ENCODE results near the gene LZTS3. TPM values are rescaled to one million over a fixed set of nuclear protein-coding genes. Genes with fewer than 3 reads are reported as not detected.

Gene LZTS3
- total and polyA plus RNA-seq, 2 of the 13 experiments (the other 11 are each of a cell fraction or from before 2014, with no cell fraction given): 10.1 to 31.3 TPM

- Histone ChIP-seq H3K27ac (ENCODE audit: extremely low read length, insufficient read depth, low read length) (no peak overlapping the region), H2AFZ (ENCODE audit: low read length) (no peak overlapping the region), H3K4me1 (ENCODE audit: insufficient read depth, low read length) (peaks cover 45% of the 10 kb centered on the region), H3K36me3 (replicated peaks in 1 of 2; ENCODE audit: control insufficient read depth in 1 of 2, insufficient read depth in 2 of 2, low read length in 2 of 2) (peaks cover 0 to 8% of the 10 kb centered on the region in 2 experiments; a peak in 1 of 5 replicates), H3K27me3 (ENCODE audit: control insufficient read depth in 1 of 2, insufficient read depth in 2 of 2, low read length in 2 of 2) (no peaks in the 10 kb centered on the region), H3K9ac (ENCODE audit: insufficient read depth, low read depth, low read length) (no peak overlapping the region), H3K79me2 (ENCODE audit: insufficient read depth, low read length) (no peaks in the 10 kb centered on the region), H3K4me2 (ENCODE audit: low read depth, low read length) (no peak overlapping the region), H3K4me3 (replicated peaks in 1 of 3; ENCODE audit: insufficient read depth in 1 of 3, low read depth in 2 of 3, low read length in 3 of 3) (no peak overlapping the region), H3K9me3 (ENCODE audit: low read length) (no peaks in the 10 kb centered on the region), H4K20me1 (ENCODE audit: insufficient read depth, low read length) (no peaks in the 10 kb centered on the region)
- ChIA-PET POLR2A (interaction anchor here (0.6 kb wide), 1 partner anchor 38 kb away, joined by 3 read pairs; no protein-coding TSS in a partner anchor), CTCF (ENCODE audit: low intra/inter-chr PET ratio, low total read pairs) (interaction anchor here (1.0 to 5.3 kb wide), 5 partner anchors 11 to 62 kb away, joined by 3 to 47 read pairs (median 4); no protein-coding TSS in a partner anchor)
- BruUV-seq (replicated peaks): no TSS peak
- peak; percentile 72 for DNase-seq (ENCODE audit: low spot score)
- intact Hi-C loops (cut with micrococcal nuclease; ENCODE audit: unreplicated experiment) (loop anchor here (1.0 to 5.0 kb wide), 3 partner anchors 12 to 61 kb away; no protein-coding TSS in a partner anchor), in situ Hi-C loops (cut with HindIII; ENCODE audit: extremely low pct_ligation_motif_present, low pct_unique_long_range_greater_than_20kb) (loop anchor here (10.0 kb wide), 1 partner anchor 61 kb away; no protein-coding TSS in a partner anchor)
- 56% methylated on average over 28 of the region's 30 CpGs for WGBS (ENCODE audit: low lambda C conversion rate)
- peak; percentile 73 for FAIRE-seq
- ATAC-seq: peak; percentile 62
- TF ChIP-seq CTCF (CRISPR knock-in tag; IDR thresholded peaks at IDR 0.05) (peak; percentile 89), BCLAF1 (IDR thresholded peaks at IDR 0.05) (no peak), YY1 (IDR thresholded peaks at IDR 0.05; ENCODE audit: insufficient read depth, insufficient replicate concordance, low read depth, low read length) (peak; percentile 35), HOXD1 (CRISPR knock-in tag; IDR thresholded peaks at IDR 0.05) (peak; percentile 56; the same call in 1 of the 2 replicates), ARNTL (CRISPR knock-in tag; IDR thresholded peaks at IDR 0.05) (0 out of 2 replicates have a peak, but pooled peaks have one; percentile 34), KMT2B (CRISPR knock-in tag; IDR thresholded peaks at IDR 0.05) (no peak), ZNF556 (CRISPR knock-in tag; IDR thresholded peaks at IDR 0.05; ENCODE audit: borderline replicate concordance) (peak; percentile 87), HOXA9 (CRISPR knock-in tag; IDR thresholded peaks at IDR 0.05; ENCODE audit: borderline replicate concordance) (no peak), ZBTB7A (CRISPR knock-in tag; IDR thresholded peaks at IDR 0.05) (no peak), NCOA1 (CRISPR knock-in tag; IDR thresholded peaks at IDR 0.05) (0 out of 2 replicates have a peak, but pooled peaks have one; percentile 69), ZNF292 (CRISPR knock-in tag; IDR thresholded peaks at IDR 0.05; ENCODE audit: borderline replicate concordance, low read depth) (0 out of 2 replicates have a peak, but pooled peaks have one; percentile 14), HMGXB4 (CRISPR knock-in tag; IDR thresholded peaks at IDR 0.05; ENCODE audit: borderline replicate concordance in 1 of 2, low read depth in 1 of 2) (peak; percentile 41 to 75; a peak in 3 of 4 replicates), FOXO4 (CRISPR knock-in tag; conservative IDR thresholded peaks at IDR 0.05) (no peak)
Observed at GRCh38 chr20:3115190-3116107, 57.9 kb downstream of the LZTS3 start.
